ENCODE data around the gene TRAPPC8.
A peak's percentile ranks its signal among the peaks of the same experiment; 100 is the strongest.
"Not testable (repeated sequence)": the region's sequence is repeated elsewhere in the genome, so short reads cannot be mapped to it uniquely, and the experiment has no call there.

TRAPPC8 gene

DNA sequence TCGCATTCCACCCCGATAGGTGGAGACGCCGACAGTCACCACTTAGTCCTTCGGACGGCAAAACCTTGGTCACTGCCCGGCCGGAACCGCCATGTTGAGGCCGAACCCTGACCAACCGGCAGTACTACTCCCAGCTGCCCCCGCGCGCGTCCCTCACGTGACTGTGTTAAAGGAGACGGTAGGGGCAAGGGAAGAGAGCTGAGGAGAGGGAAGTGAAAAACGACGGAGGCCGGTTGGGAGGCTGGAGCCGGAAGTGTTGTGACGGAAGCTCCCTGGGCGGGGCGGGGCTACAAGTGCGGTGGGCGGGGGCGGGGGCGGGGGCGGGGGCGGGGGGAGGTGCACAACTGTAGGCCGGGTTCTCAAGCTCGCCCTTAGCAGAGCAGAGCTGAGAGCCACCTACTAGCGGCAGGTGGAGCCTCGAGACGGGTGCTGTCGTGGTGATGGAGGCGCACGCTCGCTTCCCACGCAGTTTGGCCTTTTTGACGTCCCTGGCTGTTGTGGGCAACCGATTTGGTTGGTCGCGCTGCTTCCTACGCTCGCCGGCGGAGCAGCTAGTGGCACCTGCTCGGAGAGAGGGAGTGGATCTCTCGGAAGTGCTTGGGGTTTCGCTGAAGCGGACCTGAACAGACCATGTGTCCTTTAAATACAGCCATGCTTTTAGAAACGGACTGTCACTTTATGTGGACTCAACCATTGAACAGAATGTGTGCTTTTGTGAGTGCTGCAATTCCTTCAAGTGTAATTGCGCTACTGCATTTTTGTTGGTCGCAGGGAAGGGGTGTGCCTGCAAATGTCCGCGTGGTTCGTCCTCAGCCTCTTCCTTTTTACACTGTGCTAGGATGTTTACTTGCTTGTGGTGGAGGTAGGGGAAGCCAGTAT, at the start of gene TRAPPC8:
TRAPPC8 (minus strand) TSS at position 130 of the 879 bp plus-strand sequence. CDS start 364 bp downstream, outside the sequence.
- peak; percentile 79 for DNase-seq (ENCODE audit: low read depth)

DNA sequence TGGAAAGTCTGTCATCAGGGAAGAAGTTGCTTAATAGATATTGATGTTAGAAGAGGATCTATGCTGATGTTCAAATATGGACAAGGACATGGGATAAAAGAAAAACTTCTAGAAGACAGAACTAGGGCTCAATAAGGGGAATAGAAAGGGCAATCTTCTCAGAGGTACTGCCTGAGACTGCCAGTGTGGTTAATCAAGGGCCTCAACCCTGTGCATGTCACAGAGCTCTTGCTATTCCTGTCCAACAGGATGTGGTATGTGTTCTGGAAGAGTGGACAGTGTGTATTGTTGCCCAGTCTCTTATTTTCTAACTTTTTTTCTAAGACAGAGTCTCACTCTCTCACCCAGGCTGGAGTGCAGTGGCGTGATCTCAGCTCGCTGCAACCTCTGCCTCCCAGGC, 47.9 kb upstream of the TRAPPC8 start:
- DNase-seq (ENCODE audit: low read depth): no peak

DNA sequence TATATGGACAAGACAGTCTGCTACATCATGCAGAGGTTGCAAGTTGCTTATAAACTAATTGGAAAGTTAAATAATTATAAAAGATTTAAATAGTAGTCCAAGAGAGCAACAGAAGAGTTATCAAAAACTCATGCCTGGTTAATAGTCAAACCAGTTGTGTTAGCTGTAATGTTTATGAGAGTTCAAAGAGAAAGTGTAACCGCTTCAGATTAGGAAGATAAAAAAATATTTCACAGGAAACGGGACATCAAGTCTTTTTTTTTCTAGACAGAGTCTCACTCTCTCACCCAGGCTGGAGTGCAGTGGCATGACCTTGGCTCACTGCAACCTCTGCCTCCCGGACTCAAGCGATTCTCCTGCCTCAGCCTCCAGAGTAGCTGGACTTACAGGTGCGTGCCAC, 41.0 kb upstream of the TRAPPC8 start:
- no peak for DNase-seq (ENCODE audit: low read depth)

GRCh38 chr18:31983020-31983419, 40.1 kb upstream of the TRAPPC8 start:
- DNase-seq (ENCODE audit: low read depth): no peak

DNA sequence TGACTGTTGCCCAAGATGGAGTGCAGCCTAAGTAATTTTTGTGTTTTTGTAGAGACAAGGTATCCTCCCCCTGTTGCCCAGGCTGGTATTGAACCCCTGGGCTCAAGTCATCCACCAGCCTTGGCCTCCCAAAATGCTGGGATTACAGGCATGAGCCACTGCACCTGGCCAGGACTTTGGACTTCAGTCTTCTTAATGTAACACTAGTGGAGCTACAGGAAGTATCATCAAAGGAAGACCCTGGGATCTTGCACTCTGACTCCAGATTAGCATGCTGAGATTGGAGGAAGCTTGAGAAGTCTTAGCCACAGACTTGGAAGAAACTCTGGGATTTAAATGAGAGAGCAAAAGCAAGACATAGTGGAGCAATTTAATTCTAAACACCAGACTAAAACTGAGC, 37.9 kb upstream of the TRAPPC8 start:
- DNase-seq (ENCODE audit: low read depth): no peak

DNA sequence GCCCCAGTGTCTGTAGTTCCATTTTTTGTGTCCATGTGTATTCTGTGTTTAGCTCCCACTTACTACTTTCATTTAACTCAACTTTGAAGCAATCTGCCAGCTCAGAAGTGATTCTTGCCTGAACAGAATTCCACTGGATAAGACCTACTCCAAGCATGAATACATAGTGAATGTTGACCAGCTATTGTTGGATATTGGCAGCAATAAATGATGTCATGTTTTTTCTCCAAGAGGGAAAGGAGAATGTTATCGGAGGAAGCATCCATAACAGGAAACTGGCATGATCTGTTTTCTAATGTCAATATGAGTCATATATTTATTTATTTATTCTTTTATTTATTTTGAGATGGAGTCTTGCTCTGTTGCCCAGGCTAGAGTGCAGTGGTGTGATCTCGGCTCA, 36.8 kb upstream of the TRAPPC8 start:
- DNase-seq (ENCODE audit: low read depth): no peak

GRCh38 chr18:31978616-31979015, 35.7 kb upstream of the TRAPPC8 start:
- DNase-seq (ENCODE audit: low read depth): no peak

DNA sequence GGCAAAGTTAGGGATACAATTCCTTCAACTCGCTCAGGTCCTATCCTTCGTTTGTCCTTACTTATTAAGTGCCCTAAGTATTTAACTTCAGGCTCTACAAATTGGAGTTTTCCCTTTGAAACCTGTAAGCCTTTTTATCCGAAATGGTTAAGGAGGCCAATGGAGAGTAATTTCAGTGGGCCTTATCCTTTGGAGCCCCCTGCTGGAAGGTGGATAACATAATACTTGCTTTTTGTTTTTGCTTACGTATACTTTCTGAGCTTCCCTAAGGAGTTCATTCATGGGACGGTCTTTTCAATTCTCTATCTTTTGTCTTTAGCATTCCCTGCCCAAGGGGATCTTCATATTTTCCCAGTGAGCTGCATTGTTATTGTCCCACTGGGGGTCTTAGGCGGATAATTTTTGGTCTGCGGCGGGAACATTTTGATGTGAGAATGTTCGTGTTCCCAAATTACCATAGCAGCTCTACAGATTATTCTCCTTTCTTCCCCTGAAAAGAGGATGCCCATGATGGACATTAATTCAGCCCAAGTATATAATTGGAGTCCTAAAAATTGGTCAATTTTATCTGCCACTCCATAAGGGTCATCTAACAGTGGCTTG, 34.4 kb upstream of the TRAPPC8 start:
- no peak for DNase-seq (ENCODE audit: low read depth)

DNA sequence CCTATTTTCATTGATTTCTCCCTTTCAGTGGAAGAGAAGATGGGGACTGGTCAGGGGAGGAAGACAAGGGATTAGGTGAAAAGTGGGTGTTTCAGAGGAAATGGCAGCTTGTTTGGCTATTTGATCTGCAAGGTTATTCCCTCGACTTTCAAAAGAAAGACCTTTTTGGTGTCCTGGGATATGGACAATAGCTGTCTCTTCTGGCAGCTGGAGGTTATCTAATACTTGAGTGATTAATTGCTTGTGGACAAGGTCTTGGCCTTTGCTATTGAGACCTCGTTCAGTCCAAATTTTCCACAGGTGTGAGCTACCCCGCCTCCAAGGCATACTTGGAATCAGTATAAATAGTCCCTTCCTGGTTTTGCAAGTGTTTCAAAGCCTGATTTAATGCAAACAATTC, 33.3 kb upstream of the TRAPPC8 start:
- no peak for DNase-seq (ENCODE audit: low read depth)

- DNase-seq (ENCODE audit: low read depth): no peak
These were observed 31.1 kb upstream of the TRAPPC8 start for GRCh38 chr18:31973929-31974546.

- no peak for DNase-seq (ENCODE audit: low read depth)
These were observed 27.7 kb upstream of the TRAPPC8 start for GRCh38 chr18:31970617-31971016.

DNA sequence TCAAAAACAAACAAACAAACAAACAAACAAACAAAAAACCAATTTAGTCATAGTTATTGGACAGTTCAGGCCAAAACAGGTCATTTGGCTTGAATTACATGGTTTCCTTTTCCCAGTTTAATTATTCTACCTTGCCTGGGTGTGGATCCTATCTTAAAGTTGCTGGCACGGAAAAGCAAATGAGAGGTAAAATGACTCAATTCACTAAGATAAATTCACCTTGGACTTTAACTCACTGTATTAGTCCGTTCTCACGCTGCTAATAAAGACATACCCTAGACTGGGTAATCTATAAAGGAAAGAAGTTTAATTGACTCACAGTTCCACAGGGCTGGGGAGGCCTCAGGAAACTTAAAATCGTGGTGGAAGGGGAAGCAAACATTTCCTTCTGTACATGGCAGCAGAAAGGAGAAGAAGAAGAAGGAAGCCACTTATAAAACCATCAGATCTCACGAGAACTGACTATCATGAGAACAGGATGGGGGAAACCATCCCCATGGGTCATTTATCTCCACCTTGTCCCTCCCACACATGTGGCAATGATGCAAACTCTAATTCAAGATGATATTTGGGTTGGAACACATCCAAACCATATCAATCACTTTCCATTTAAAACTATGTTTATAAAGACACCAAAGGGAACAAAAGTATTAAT, 22.5 kb upstream of the TRAPPC8 start:
- no peak for DNase-seq (ENCODE audit: low read depth)

GRCh38 chr18:31957728-31958127, 14.8 kb upstream of the TRAPPC8 start:
- no peak for DNase-seq (ENCODE audit: low read depth)

GRCh38 chr18:31954349-31954748, 11.4 kb upstream of the TRAPPC8 start:
- DNase-seq (ENCODE audit: low read depth): no peak

DNA sequence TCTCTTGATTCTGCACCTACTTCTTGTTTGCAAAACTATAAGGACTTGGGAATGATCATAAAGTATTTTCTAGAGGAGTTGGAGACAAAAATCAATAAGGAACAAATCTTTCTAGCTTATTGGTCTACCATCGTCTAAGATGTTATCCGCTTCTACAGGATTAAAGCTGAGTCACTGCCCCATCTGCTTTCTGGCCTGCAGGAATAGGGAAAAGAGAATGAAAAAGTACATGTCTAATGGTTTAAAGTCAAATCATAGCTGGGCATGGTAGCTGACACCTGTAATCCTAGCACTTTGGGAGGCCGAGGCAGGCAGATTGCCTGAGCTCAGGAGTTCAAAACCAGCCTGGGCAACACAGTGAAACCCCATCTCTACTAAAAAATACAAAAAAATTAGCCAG, 10.8 kb upstream of the TRAPPC8 start:
- DNase-seq (ENCODE audit: low read depth): not testable (repeated sequence)

DNA sequence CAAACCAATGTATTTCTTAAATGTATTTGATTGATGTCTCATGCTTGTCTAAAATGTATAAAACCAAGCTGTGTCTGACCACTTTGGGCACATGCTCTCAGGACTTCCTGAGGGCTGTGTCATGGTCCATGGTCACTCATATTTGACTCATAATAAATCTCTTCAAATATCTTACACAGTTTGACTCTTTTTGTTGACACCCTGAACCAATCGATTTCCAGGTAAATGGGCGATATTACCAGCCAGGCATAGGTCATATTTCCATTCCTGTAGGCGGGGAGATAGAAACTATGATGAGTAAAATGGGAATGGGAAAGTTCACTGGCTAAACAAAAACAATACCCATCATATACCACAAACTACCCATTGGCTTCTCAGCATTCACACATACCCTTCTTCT, 9.3 kb upstream of the TRAPPC8 start:
- DNase-seq (ENCODE audit: low read depth): no peak

- DNase-seq (ENCODE audit: low read depth): no peak
These were observed 7.7 kb upstream of the TRAPPC8 start for GRCh38 chr18:31950583-31950982.

GRCh38 chr18:31948349-31948748, 5.4 kb upstream of the TRAPPC8 start:
- not testable (repeated sequence) for DNase-seq (ENCODE audit: low read depth)

GRCh38 chr18:31946305-31947046, 3.5 kb upstream of the TRAPPC8 start:
- DNase-seq (ENCODE audit: low read depth): no peak

DNA sequence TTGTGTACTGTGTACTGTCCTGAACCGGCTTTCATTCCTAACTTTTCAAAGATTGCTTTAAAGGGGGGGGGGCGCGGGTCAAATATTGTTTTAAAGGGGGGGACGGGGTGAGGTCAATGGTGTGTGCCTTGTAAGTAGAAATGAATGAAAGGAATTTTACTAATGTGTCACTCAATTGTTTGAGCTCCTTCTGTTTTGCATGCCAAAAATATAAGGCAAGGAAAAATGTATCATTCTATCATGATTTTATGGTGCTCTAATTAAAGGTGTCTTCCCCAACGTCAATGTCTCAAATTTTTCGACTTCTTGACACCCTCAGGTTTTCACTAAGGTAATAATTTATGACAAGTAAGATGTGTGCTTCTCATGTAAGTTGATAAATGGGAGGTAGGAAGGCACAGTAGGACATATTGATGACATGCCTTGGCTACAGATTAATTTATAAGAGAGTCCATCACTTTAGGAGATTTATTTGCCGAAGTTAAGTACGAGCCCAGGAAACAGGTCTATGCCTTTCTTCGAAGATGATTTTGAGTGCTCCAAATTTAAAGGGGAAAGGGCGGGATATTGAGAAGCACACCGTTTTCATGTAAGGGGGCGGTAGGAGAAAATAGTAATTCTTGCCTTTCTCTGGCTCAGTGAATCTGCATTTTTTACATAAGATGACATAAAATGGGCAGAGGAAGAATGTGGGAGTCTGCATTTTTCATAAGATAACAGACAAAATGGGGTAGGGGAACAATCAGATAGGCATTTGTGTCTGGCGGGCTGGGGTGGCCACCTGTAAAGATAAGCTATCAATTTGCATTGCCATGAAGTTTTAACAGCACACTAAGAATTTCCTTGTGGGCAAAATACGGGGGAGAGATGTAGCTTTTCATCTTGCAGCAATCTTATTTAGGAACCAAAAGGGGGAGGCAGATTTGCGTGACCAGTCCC, 1.2 kb upstream of the TRAPPC8 start:
- DNase-seq (ENCODE audit: low read depth): no peak
